COLO829 (cell line): ENCODE measurements around the gene PIERCE2.
"Not testable (repeated sequence)": the region's sequence is repeated elsewhere in the genome, so short reads cannot be mapped to it uniquely, and the experiment has no call there.

Experiments used
- DNase-seq: peaks from one replicate; pipeline ENCODE4 v3.0.0; 2012; ENCODE audit warnings: low spot score

Gene PIERCE2

DNA sequence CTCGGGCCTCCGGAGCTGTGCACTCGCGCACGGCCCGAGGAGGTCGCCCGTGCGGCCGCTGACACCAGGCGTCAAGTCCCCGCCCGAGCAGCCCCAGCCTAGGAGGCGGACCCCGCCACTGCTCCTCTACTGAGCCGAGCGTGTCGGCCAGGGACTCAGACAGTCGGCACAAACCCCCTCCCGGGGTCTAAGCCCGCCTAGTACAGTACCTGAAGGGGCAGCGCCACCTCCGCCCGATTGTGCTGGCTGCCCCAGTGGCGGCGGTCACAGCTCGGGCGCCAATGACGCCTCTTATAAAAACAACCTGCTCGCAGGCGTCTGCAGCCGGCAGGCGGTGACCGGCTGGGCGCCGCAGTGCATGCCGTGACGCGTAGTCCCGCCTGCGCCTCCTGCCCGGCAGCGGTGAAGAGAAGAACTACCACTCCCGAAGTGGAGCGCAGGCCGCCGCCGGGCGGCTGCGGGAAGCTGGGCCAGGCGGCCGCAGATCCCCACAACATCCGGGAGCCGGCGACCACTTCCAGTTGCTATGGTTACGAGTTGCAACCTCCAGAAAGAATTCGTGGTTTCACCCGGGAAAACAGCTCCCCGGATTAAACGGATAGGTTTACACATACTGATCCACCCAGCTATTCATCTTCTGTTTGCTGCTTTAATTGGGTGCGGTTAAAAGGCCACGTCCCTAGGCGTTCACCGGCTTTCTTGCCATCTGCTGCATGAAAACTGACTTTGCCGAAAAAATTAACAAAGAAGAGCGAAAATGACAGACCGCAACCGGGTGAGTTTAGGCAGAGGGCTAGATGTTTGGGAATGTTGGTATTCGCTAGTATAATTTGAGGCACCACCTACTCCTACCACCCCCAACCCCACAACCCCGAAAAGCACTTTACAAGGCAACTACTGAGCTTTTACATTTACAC lies at the start of gene PIERCE2, which contains the start of gene CCPG1:
PIERCE2 (plus strand) TSS at position 484 of the 917 bp plus-strand sequence; CDS start at position 758, 274 bp downstream.
CCPG1 (minus strand) TSS at position 348 of the 917 bp plus-strand sequence. CDS start 18,935 bp downstream, outside the sequence.
- DNase-seq: peak; percentile 70

- no peak for DNase-seq
Observed at GRCh38 chr15:55360256-55360655, 48.0 kb upstream of the PIERCE2 start.

DNA sequence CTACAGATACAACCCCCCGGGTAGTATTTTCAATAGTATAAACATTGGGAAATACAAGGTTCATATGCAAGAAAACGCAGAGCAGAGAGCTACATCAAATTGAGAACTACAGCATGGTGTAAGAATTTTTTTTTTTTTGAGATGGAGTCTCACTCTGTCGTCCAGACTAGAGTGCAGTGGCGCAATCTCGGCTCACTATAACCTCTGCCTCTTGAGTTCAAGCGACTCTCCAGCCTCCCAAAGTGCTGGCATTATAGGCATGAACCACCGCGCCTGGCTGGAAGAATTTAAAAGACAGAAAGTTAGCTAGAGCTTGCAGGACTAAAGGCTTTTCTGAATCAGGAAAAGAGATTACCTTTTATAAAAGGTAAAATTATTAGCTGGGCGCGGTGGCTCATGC lies 47.2 kb upstream of the PIERCE2 start:
- no peak for DNase-seq

DNA sequence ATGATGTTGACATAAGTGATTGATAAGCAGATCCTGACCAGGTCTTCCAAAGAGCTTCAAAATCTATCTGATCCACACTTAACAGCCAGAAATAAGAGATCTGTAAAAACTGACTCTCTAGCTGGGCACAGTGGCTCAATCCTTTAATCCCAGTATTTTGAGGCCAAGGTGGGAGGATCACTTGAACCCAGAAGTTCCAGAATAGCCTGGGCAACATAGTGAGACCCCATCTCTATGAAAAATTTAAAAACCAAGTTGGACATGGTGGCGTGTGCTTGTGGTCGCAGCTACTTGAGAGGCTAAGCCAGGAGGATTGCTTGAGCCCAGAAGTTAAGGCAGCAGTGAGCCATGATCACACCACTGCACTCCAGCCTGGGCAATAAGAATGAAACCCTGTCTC lies 45.7 kb upstream of the PIERCE2 start:
- no peak for DNase-seq

- DNase-seq: no peak
Observed at GRCh38 chr15:55366981-55367380, 41.3 kb upstream of the PIERCE2 start.

GRCh38 chr15:55372701-55373440 lies 35.4 kb upstream of the PIERCE2 start:
- DNase-seq: no peak

DNA sequence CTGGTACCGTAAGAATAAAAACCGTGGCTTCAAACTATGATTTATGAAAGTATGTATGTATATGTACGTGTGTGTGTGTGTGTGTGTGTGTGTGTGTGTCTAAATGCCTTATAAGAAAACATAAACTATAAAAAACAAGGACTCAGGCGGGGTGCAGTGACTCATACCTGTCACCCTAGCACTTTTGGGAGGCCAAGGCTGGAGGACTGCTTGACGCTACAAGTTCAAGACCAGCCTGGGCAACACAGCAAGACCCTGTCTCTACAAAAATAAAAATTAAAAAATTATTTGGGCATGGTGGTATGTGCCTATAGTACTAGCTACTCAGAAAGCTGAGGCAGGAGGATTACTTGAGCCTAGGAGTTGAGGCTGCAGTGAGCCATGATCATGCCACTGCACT lies 29.2 kb upstream of the PIERCE2 start:
- no peak for DNase-seq

DNA sequence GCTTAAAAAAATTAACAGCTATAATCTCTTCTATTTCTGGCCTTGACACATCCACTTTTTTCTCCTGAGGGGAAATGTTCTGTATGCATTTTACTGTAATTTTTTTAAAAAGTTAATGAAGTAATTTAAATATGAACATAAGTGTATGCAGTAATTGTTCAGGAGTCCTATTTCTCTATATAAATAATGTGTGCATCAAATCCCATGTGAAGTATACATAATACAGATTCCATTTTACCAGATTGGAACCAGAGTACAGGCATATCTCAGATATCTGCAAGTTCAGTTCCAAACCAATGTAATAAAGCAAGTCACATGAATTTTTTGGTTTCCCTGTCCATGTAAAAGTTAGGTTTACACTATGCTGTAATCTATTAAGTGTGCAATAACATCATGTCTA lies 26.7 kb upstream of the PIERCE2 start:
- no peak for DNase-seq

DNA sequence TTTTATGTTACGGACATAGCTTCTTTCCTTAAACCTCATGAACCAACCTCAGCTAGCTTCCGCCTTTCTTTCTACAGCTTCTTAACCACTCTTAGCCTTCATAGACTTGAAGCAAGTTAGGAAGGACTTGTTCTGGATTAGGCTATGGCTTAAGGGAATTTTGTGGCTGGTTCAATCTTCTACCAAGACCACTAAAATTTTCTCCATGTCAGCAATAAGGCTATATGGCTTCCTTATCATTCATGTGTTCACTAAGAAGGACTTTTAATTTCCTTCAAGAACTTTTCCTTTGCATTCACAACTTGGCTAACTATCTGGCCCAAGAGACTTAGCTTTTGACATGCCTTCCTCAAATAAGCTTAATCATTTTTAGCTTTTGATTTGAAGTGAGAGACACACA lies 24.6 kb upstream of the PIERCE2 start:
- DNase-seq: no peak

GRCh38 chr15:55387027-55387426 lies 21.3 kb upstream of the PIERCE2 start:
- no peak for DNase-seq

DNA sequence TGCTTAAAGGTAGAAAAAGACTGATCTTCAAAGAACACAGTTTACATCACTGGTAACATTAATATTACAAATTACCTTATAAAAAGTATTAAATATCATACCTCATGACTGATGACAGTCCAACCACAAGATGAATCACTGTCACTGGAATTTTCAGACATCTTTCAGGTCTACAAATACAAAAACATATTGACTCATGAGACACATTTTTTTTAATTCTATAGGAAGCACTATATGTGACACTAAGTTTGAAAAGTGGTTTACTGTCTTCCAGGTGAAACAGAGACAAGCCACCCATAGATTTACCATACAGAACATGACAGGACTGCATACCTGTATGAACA lies 19.1 kb upstream of the PIERCE2 start:
- no peak for DNase-seq

DNA sequence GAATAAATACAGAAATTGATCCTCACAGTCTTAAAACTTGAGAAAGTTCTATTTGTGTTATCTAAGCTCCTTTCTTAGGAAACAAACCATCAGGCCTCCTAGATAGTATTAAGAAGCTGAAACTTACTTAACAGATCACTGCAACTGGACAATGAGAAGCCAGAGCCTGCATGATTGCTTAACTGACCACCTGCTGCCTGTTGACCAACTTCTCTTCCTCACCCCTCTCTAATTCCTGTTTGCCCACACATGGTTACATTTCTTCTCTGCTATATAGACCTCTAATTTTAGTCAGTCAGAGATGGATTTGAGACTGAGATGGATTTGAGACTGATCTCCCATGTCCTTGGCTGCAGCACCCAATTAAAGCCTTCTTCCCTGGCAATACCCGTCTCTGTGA lies 13.6 kb upstream of the PIERCE2 start:
- DNase-seq: no peak

GRCh38 chr15:55398243-55398642 lies 10.1 kb upstream of the PIERCE2 start:
- DNase-seq: no peak

DNA sequence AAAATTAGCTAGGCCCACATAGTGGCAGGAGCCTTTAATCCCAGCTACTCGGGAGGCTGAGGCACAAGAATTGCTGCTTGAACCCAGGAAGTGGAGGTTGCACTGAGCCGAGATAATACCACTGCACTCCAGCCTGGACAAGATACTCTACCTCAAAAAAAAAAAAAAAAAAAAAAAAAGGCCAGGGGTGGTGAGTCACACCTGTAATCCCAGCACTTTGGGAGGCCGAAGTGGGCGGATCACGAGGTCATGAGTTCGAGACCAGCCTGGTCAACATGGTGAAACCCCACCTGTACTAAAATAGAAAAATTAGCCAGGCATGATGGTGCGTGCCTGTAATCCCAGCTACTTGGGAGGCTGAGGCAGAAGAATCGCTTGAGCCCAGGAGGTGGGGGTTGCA lies 8.2 kb upstream of the PIERCE2 start:
- DNase-seq: not testable (repeated sequence)

- no peak for DNase-seq
Observed at GRCh38 chr15:55401786-55402246, 6.5 kb upstream of the PIERCE2 start.

GRCh38 chr15:55402707-55403106 lies 5.6 kb upstream of the PIERCE2 start:
- DNase-seq: no peak

GRCh38 chr15:55403531-55403930 lies 4.8 kb upstream of the PIERCE2 start:
- DNase-seq: no peak

DNA sequence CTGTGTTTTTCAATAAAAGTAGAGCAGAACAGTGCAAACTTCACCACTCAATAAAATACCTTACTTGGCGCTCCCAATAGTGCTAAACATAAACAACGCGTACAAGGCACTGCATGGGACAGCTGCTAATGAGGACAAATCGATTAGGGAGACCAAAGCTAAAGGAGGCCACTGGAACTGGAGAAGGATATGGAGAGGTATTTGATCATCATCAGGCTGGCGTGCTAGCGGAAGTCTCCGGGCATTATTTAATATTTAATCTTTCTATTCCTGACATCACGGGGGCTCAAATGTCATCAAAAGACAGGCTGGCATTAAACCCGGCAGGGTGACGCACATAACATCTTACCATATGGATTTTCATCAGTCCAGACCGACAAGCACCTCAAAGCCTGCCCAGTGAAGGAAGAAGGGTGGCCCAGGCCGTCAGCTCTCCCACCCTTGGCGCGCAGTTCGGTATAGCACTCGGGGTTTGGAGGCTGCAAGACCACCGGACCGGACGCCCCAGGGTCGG lies 740 bp upstream of the PIERCE2 start:
- no peak for DNase-seq

GRCh38 chr15:55408976-55409375 lies 681 bp downstream of the PIERCE2 start:
- not testable (repeated sequence) for DNase-seq

- DNase-seq: not testable (repeated sequence)
Observed at GRCh38 chr15:55417678-55418077, 9.4 kb downstream of the PIERCE2 start.

DNA sequence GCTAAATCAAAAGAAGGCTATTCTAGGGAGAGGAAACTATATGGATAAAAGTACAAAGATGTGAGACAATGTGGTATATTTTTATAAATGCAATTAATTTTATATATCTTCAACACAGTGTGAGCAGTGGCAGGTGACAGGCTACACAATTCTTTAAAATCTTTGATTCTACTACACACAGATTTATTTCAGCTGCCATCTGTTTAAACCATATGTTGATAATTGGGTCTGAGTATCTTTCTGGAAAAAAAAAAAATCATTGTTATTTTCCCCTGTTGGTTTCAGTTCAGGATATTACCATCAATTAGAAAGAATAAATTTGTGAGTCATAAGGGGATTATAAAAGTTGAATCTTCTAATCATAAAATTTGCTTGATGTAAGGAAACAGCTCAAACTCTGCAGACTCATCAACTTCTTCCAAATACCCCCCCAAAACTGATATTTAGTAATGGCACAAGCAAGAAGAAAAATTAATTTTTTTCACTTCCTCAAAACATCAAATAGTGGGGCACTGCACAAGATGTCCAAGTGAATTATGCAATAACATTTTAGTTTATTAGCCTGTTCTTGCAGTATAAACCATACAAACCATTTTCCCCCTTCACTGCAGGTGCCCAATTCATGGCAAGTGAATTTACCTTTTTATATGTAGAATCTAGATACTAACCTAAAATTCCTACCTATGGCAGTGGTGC lies 12.0 kb downstream of the PIERCE2 start:
- DNase-seq: no peak

GRCh38 chr15:55422089-55422488 lies 13.8 kb downstream of the PIERCE2 start:
- DNase-seq: no peak
